GM12878 (cell line): ENCODE data around the gene TSPAN31. TPM values are rescaled to one million over a fixed set of nuclear protein-coding genes. Genes with fewer than 3 reads are reported as not detected.

Experiments used
- ASH2L ChIP-seq: fragments of 300-600, 200-600 bp; sonication (generic); IDR thresholded peaks from 2 replicates; pipeline ENCODE4 v1.6.1; 2017; ENCODE audit warnings: low read depth, mild to moderate bottlenecking, borderline replicate concordance
- E2F4 ChIP-seq: IDR thresholded peaks from 2 replicates; pipeline ENCODE4 v1.6.1; 2012; ENCODE audit warnings: low read depth, low read length, improper control_type of control experiment
- IRF3 ChIP-seq: fragments of 450-650 bp; IDR thresholded peaks from 2 replicates; pipeline ENCODE4 v1.6.1; 2014; ENCODE audit warnings: mild to moderate bottlenecking
- IRF4 ChIP-seq: IDR thresholded peaks from 2 replicates; pipeline ENCODE4 v1.6.1; 2011; ENCODE audit warnings: low read depth, low read length
- IRF5 ChIP-seq: fragments of 450-650 bp; IDR thresholded peaks from 2 replicates; pipeline ENCODE4 v1.6.1; 2017; ENCODE audit warnings: borderline replicate concordance
- RELA ChIP-seq: fragments of 450-650 bp; IDR thresholded peaks from 2 replicates; pipeline ENCODE4 v1.8.0; 2014; ENCODE audit warnings: borderline replicate concordance; ENCODE audit not compliant: partially characterized antibody
- TBL1XR1 ChIP-seq: IDR thresholded peaks from 2 replicates; pipeline ENCODE4 v1.6.1; 2012; ENCODE audit warnings: low read depth, low read length, improper control_type of control experiment
- polyA plus RNA-seq, 11 experiments: library from polyadenylated mRNA; depleted of rRNA in 4 of 11; unstranded in 6 of 11; stranded (reverse) in 5 of 11; fragments of >200 nt; fragmentation: Nextera tagmentation in 4 of 11; fragmentation: Illumina TruSeq in 1 of 11; extraction: Ambion mirVana in 4 of 11; extraction: Trizol in 1 of 11; gene quantifications; 1 replicate in 1 of 11; 2 replicates in 10 of 11; pipeline versions ENCODE4 v1.2.1 to v1.2.3, GENCODE V29; 2011 to 2016; ENCODE audit warnings: inconsistent platforms in 2 of 11, missing spikeins in 2 of 11, low read depth in 1 of 11
- total RNA-seq, 4 experiments: library from RNA; depleted of rRNA in 3 of 4; stranded (reverse); fragments of >200 nt in 3 of 4; fragmentation: Illumina TruSeq in 1 of 4; extraction: Trizol in 1 of 4; gene quantifications; 2 replicates each; pipeline versions ENCODE4 v1.2.1 to v1.2.3, GENCODE V29; 2013 to 2021

The TSPAN31 gene
- total and polyA plus RNA-seq, 10 of the 15 experiments (the other 5 are each of a cell fraction or from before 2014, with no cell fraction given) = 11.8 to 32.2 (median 24.7) TPM

GRCh38 chr12:57730336-57731067 lies 14.3 kb upstream of the TSPAN31 start (continued):
- TF ChIP-seq ASH2L (no peak), E2F4 (no peak), TBL1XR1 (no peak), RELA (no peak), IRF4 (no peak), IRF5 (no peak), IRF3 (no peak)
